ENCODE data around the gene MCMBP.
A peak's percentile ranks its signal among the peaks of the same experiment; 100 is the strongest.
"Not testable (repeated sequence)": the region's sequence is repeated elsewhere in the genome, so short reads cannot be mapped to it uniquely, and the experiment has no call there.

The MCMBP gene

GRCh38 chr10:119827430-119827829, 45.2 kb downstream of the MCMBP start:
- no peak for DNase-seq (ENCODE audit: low read depth)

GRCh38 chr10:119826771-119827170, 45.9 kb downstream of the MCMBP start:
- no peak for DNase-seq (ENCODE audit: low read depth)

DNA sequence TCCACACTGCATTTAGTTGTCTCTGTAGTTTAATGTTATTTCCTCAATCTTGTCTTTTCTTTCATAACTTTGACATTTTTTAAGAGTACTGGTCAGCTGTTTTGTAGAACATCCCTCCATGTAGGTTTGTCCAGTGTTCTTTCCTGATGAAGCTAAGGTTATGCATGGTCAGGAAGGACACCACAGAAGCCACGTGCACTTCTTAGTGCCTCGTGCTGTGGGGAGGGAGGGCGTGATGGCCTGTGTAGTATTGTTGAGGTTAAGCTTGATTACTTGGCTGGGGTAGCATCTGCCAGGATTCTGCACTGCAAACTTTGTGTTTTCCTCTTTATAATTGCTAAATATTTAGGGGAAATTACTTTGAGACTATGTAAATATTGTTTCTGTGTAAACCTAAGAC, 48.3 kb downstream of the MCMBP start:
- DNase-seq (ENCODE audit: low read depth), result no peak

DNA sequence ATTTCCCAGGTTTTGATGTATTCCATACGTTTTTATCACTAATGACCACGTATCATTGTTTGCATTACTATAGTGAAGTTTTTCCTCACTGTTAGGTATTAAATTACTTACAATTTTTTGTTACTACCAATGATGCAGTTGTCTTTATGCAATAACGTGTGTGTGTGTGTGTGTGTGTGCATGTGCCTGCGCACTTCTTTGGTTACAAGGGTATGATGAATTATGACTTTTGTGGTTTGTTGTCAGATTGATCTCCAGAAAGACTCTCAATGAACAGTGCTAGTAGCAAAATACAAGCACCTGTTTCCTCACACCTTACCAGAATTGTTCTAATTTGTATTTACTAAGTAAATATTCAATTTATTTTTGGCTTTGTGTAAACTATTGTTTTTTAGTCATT, 51.5 kb downstream of the MCMBP start:
- no peak for DNase-seq (ENCODE audit: low read depth)

DNA sequence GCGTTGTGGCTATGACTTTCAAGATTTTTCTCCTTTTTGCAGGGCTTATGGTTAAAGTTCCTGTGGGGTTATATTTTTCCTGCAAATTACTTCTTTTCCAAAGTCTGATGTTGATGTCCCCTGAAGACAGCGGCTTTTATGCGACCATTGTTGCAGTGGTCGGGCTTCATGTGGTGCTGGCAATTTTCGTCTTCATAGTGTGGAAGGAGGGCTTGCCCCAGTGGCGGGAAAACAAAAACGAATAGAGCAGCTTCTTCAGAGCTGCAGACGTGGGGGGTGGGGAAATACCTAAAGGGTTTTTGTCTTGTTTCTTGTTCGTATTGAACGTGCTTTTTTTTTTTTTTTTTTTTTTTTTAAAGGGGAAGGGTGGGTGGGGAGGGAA, 53.8 kb downstream of the MCMBP start:
- DNase-seq (ENCODE audit: low read depth), result no peak

DNA sequence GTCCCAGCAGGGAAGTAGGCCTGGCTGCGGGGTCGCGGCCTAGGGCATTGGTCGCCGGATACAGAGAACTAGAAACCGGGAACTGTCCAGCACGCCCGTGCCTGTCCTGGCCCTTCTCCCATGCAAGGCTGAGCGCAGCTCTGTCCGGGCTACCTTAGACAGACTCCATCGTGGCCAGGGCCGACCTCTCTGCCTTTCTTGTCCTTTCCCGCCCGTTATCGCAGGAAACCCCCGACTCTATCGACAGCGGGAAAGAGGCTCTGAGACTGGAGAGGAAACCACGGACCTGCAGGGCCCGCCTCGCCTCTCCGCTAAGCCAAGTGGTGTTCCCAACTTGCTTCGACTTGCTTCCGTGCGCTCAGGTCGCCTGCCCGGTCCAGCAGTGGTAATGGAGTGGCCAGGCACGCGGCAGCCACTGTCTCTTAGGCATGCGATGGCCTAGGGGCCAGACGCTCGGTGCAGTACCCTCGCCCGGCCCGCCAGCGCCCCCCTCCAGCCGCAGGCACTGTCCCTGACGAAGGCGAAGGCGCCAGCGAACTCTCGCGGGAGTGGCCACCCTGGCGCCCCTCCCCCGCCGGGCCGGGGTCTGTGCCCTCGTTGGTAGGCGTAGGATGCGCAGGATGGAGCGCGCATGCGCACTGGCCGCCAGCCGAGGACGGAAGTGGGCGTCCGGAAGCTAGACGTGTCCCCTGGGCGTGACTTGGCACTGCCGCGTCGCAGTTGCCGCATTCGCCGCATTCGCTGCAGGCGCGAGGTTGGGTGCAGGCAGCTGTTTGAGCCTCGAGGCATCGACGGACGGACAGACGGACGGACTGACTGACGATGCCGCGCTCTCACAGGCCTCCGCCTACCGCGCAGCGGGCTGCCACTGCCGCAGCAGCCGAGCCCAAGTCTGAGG, 54.4 kb downstream of the MCMBP start:
- no peak for DNase-seq (ENCODE audit: low read depth)

DNA sequence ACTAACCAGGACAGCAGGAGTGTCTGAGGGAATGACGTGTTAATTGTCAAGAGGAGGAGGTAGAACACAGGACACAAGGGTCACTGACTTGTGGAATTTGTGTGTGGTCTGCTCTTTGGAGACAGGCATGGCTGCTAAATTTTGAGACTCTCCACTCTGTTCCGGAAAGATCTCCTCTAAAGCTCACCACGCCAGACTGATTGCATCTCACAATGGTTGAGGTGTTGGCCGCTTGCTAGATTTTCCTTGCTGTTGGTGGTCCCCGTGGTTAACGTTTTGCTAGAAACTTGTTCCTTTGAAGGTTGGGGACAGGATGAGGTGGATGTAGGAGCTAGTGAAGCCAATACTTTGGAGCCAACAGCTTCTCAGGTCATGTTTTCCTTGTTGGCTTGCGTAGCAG, 57.0 kb downstream of the MCMBP start:
- DNase-seq (ENCODE audit: low read depth), result no peak

DNA sequence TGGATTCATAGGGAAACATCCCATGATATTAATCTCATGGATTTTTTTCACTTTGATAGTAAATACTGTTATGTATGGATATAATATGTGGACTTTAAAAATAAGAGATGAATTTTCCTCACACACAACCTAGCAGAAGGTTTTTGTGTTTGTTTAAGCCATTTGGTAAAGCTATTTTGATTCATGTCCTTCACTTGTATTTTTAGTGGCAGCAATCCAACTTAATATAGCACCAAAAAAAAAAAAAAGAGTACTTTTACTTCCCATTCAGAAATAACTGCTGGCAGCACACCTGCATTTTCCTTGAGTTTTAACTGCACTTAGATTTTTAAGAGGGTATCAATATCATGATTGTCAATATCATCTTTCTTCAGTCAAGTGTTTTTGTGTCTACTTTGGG, 60.0 kb downstream of the MCMBP start:
- no peak for DNase-seq (ENCODE audit: low read depth)

GRCh38 chr10:119811122-119811521, 61.5 kb downstream of the MCMBP start:
- DNase-seq (ENCODE audit: low read depth), result no peak

- peak; percentile 44 for DNase-seq (ENCODE audit: low read depth)
Measured at GRCh38 chr10:119807960-119808697, 64.5 kb downstream of the MCMBP start.

- no peak for DNase-seq (ENCODE audit: low read depth)
Measured at GRCh38 chr10:119806334-119807130, 66.1 kb downstream of the MCMBP start.

DNA sequence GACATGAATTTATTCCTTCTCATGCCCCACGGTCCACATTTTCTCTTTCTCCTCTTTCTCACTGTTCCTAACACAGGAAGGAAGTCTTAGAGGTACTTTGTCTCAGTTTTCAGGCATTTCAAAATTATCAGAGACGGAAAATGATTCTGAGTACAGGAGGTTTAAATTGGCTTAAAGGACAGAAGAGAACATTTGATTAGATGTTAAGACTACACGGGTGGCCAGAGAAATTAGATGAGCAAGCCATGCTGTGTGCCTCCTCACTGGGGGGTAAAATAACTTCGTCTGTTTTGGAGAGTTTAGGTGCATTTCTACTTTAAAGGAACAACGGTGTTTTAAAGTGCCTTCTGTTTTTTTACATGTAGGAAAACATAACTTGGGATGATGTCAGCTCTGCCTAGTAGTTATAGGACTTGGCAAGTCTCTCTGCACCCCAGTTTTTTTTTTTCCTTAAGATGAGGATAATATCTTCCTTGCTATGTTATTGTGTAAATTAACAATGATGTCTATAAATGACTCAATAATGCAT, 66.9 kb downstream of the MCMBP start:
- DNase-seq (ENCODE audit: low read depth), result no peak

DNA sequence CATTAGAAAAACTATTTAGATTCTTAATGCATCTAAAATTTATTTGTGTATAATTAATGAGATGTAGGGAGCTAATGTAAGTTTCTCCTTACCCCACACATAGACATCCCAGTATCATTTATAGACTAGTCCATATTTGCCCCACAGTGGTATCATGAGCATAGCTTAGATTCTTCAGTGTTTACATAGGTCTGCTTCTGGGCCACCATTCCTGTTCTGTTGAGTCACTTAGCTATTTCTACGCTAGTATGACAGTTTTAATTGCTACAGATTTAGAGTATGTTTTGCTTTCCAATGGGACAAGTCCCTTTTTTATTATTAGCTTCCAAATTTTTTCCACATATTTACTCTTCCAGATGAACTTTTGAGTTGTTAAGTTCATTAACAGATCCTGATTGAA, 69.4 kb downstream of the MCMBP start:
- DNase-seq (ENCODE audit: low read depth), result peak; percentile 39

DNA sequence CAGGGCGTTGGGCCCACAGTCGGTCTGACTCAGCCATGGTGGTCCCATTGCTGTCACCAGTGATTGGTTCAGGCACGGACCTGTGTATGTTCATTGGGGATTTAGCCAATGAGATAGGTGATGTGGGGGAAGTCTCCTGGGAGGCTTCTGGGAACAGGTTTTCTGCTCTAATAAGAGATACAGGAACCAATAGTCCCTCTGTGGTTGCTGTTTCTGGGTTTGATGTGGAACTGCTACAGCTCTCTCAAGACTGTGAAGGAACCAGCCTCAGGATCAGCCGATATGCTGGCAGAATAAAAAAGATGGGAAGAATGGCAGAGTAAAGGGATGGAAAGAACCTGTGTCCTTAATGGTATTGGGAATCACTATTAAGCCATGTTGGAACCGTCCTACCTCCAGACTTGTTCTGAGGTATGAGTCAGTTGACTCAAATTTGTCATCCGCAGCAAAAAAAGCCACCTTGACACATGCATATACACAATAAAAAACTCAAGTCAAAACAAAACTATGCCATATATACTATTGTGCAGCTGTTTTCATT, 70.6 kb downstream of the MCMBP start:
- no peak for DNase-seq (ENCODE audit: low read depth)

DNA sequence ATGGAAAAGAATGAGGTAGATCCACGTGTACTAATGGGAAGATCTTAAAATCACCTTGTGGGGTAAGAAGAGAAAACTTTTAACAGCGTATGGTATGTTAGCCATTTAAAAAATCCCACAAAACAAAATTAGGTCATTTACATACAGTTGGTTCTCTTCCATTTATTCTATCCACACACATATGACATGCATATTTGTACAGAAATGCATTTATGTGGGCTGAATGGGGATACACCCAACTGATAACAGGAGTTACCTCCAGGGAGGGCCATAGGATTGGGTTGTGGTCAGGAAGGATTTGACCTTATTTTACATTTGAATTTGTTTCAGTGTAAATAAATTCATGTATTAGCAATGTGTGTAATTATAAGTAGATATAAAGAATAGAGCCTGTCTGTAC, 71.5 kb downstream of the MCMBP start:
- DNase-seq (ENCODE audit: low read depth), result no peak

DNA sequence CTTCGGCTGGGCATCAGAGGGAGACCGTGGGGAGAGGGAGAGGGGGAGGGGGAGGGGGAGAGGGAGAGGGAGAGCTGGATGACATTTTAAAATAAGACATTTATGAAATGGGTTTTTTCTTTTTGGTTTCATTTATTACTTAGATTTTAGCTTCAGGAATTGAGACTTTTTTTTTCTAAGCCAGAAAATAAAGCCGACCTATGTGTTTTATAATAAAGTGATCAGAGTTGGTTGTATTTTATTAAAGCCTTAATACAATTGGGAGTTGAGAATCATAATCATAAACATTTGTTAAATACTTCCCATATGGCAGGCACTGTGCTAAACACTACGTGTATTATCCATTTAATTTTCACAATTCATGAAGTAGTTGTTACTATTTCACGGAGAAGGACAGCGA, 76.6 kb downstream of the MCMBP start:
- no peak for DNase-seq (ENCODE audit: low read depth)

DNA sequence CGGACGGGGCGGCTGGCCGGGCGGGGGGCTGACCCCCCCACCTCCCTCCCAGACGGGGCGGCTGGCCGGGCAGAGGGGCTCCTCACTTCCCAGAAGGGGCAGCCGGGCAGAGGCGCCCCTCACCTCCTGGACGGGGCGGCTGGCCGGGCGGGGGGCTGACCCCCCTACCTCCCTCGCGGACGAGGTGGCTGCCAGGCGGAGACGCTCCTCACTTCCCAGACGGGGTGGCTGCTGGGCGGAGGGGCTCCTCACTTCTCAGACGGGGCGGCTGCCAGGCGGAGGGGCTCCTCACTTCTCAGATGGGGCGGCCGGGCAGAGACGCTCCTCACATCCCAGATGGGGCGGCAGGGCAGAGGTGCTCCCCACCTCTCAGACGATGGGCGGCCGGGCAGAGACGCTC, 77.5 kb downstream of the MCMBP start:
- DNase-seq (ENCODE audit: low read depth), result not testable (repeated sequence)

DNA sequence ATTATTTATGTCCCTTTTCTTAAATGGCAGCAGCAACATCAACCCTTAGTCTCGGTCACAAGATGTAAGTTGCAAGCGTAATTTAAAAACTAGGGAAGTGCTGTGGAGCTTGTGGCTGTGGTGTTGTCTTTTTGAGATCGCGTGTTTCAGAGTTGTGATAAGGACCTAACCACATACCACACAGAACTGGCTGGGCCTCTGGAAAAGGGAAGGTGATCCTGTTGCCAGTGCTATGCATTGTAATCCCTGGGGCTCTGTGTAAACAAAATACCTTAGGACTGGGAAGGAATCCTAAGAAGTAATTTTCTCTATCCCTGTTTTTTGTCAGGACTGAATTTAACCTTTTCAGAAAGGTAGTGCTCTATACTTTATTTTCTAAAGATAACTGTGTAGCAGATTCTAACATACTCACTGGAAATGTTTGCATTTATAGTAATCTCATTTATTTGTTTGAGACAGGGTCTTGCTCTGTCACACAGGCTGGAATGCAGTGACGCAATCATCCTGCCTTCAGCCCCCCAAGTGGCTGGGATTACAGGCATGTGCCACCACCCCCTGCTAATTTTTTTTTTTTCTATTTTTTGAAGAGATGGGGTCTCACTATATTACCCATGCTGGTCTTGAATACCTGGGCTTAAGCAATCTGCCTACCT, 86.4 kb downstream of the MCMBP start:
- DNase-seq (ENCODE audit: low read depth), result no peak

GRCh38 chr10:119784340-119785067, 88.1 kb downstream of the MCMBP start:
- no peak for DNase-seq (ENCODE audit: low read depth)

DNA sequence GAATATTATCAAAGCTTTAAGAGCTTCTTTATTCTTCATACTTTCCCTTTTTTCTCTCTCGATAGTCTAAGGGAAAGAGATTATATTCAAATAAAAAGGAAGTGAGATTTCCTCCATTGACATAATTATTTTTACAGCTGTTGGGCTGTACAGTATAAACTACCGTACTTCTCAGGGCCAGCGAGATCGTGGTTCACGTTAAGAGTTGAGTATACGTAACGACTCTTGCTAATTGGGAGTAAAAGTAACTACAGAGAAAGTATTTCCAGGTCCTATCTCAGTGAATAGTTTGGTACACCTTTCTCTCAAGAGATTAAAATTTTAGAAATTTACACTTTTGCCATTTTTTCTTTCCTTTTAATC, 89.0 kb downstream of the MCMBP start:
- no peak for DNase-seq (ENCODE audit: low read depth)

Data from GM04503 (cell line).